Natural killer cell (primary cell): ENCODE results near the gene SLC30A2. TPM values are rescaled to one million over a fixed set of nuclear protein-coding genes. Genes with fewer than 3 reads are reported as not detected.

Source experiments
- ATAC-seq, 3 donors: fragments of 150-1000 bp in 2 of 3; fragments of 200-7000 bp in 1 of 3; cut with Tn5 transposase; 1 replicate in 1 of 3; 2 replicates in 2 of 3; pipeline ENCODE4 v1.10.0; 2021; ENCODE audit warnings: mild to moderate bottlenecking in 2 of 3, moderate library complexity in 2 of 3
- DNase-seq, 2 donors: peaks; one replicate each; pipeline versions ENCODE4 v3.0.0 to v3.0.0-alpha.2; 2013 to 2021; ENCODE audit warnings: mixed read lengths in 1 of 2
- H3K27ac ChIP-seq: one replicate; pipeline ENCODE4 v1.5.1; 2013; ENCODE audit warnings: mild to moderate bottlenecking, low read length
- H3K27me3 ChIP-seq: one replicate; pipeline ENCODE4 v1.6.1; 2013; ENCODE audit warnings: low read length; ENCODE audit not compliant: control insufficient read depth, insufficient read depth
- H3K36me3 ChIP-seq: one replicate; pipeline ENCODE4 v1.6.1; 2013; ENCODE audit warnings: low read length; ENCODE audit not compliant: control insufficient read depth, insufficient read depth
- H3K4me1 ChIP-seq: one replicate; pipeline ENCODE4 v1.6.1; 2013; ENCODE audit warnings: low read length; ENCODE audit not compliant: control insufficient read depth, insufficient read depth
- H3K4me3 ChIP-seq: one replicate; pipeline ENCODE4 v1.5.1; 2013; ENCODE audit warnings: low read length
- H3K9me3 ChIP-seq: one replicate; pipeline ENCODE4 v1.6.1; 2013; ENCODE audit warnings: low read length; ENCODE audit not compliant: control insufficient read depth, insufficient read depth
- H3K27ac Mint-ChIP-seq, 2 donors: one replicate each; pipeline ENCODE4 v1.8.0; 2022; ENCODE audit warnings: mild to moderate bottlenecking in 2 of 2, mixed read lengths in 2 of 2, moderate library complexity in 1 of 2
- H3K27me3 Mint-ChIP-seq, 2 donors: one replicate each; pipeline ENCODE4 v1.8.0; 2022; ENCODE audit warnings: low read depth in 2 of 2, mixed read lengths in 2 of 2
- H3K36me3 Mint-ChIP-seq: one replicate; pipeline ENCODE4 v1.8.0; 2022; ENCODE audit warnings: mixed read lengths
- H3K4me1 Mint-ChIP-seq, 2 donors: one replicate each; pipeline ENCODE4 v1.8.0; 2022; ENCODE audit warnings: mixed read lengths in 2 of 2
- H3K4me3 Mint-ChIP-seq: one replicate; pipeline ENCODE4 v1.8.0; 2022; ENCODE audit warnings: mild to moderate bottlenecking, moderate library complexity, mixed read lengths
- H3K9me3 Mint-ChIP-seq, 2 donors: one replicate each; pipeline ENCODE4 v1.8.0; 2022; ENCODE audit warnings: mixed read lengths in 2 of 2
- CTCF ChIP-seq: fragments of 200-600 bp; IDR thresholded peaks from one replicate; pipeline ENCODE4 v1.8.0; 2022; ENCODE audit warnings: antibody characterized with exemption
- WGBS: methylation state at CpG from one replicate; pipeline ENCODE4 v1.1.7; 2013; ENCODE audit warnings: missing lambda C conversion rate; ENCODE audit not compliant: insufficient coverage; 5-methylcytosine and 5-hydroxymethylcytosine counted together
- intact Hi-C: fragments of 100-400 bp; cut with micrococcal nuclease; formaldehyde crosslinking; loops from one replicate; pipeline ENCODE4 v1.14.2; 2022
- total RNA-seq, 4 donors: library from RNA; stranded (reverse); fragments of 120-200 nt in 1 of 4; gene quantifications; one replicate each; pipeline versions ENCODE4 v1.2.3 to v1.2.4, GENCODE V29; 2013 to 2022

SLC30A2 gene
- total RNA-seq, 3 donors from 2014 or later (not counting 1 experiment from before 2014, with no cell fraction given), result not detected

- Mint-ChIP-seq H3K36me3 (no peaks in the 10 kb centered on the region), H3K4me3 (no peak overlapping the region), H3K9me3 (no peaks in the 10 kb centered on the region), H3K27ac (no peak overlapping the region), H3K27me3 (peaks cover 0 to 14% of the 10 kb centered on the region in 2 donors), H3K4me1 (peaks cover 9 to 20% of the 10 kb centered on the region in 2 donors)
- no peak for DNase-seq
- peaks cover 8% of the 10 kb centered on the region for H3K27me3 ChIP-seq
- H3K36me3 ChIP-seq, result no peaks in the 10 kb centered on the region
- no peak for ATAC-seq
- WGBS, result 75% methylated on average over 10 of the region's 12 CpGs
- no peak overlapping the region for H3K27ac ChIP-seq
- TF ChIP-seq CTCF, result no peak
- no peak overlapping the region for H3K4me3 ChIP-seq
- H3K4me1 ChIP-seq, result peaks cover 19% of the 10 kb centered on the region
- intact Hi-C loops, result no loop called here
- no peaks in the 10 kb centered on the region for H3K9me3 ChIP-seq
Measured at GRCh38 chr1:26032656-26033357, 13.1 kb downstream of the SLC30A2 start.

- H3K4me1 Mint-ChIP-seq, result peaks cover 9 to 20% of the 10 kb centered on the region in 2 donors
- H3K27ac ChIP-seq, result no peak overlapping the region
- no peaks in the 10 kb centered on the region for H3K9me3 Mint-ChIP-seq
- peaks cover 0 to 14% of the 10 kb centered on the region in 2 donors for H3K27me3 Mint-ChIP-seq
- intact Hi-C loops, result no loop called here
- peaks cover 8% of the 10 kb centered on the region for H3K27me3 ChIP-seq
- ATAC-seq, result no peak
- no peak overlapping the region for H3K4me3 ChIP-seq
- no peak overlapping the region for H3K4me3 Mint-ChIP-seq
- no peaks in the 10 kb centered on the region for H3K9me3 ChIP-seq
- no peak overlapping the region for H3K27ac Mint-ChIP-seq
- no peak for TF ChIP-seq CTCF
- no peaks in the 10 kb centered on the region for H3K36me3 Mint-ChIP-seq
- WGBS, result 87% methylated on average over 3 of the region's 3 CpGs
- peaks cover 19% of the 10 kb centered on the region for H3K4me1 ChIP-seq
- no peak for DNase-seq
- H3K36me3 ChIP-seq, result no peaks in the 10 kb centered on the region
Measured at GRCh38 chr1:26031611-26032220, 14.2 kb downstream of the SLC30A2 start.

GRCh38 chr1:26031196-26031595 lies 14.7 kb downstream of the SLC30A2 start:
- Histone ChIP-seq H3K27ac (no peak overlapping the region), H3K4me3 (no peak overlapping the region), H3K27me3 (peaks cover 8% of the 10 kb centered on the region), H3K4me1 (peaks cover 16% of the 10 kb centered on the region), H3K36me3 (no peaks in the 10 kb centered on the region), H3K9me3 (no peaks in the 10 kb centered on the region)
- Mint-ChIP-seq H3K4me1 (peaks cover 8 to 19% of the 10 kb centered on the region in 2 donors), H3K27me3 (peaks cover 0 to 14% of the 10 kb centered on the region in 2 donors), H3K4me3 (no peak overlapping the region), H3K27ac (no peak overlapping the region), H3K36me3 (no peaks in the 10 kb centered on the region), H3K9me3 (no peaks in the 10 kb centered on the region)
- intact Hi-C loops, result no loop called here
- WGBS, result 86% methylated on average over 4 of the region's 4 CpGs
- no peak for DNase-seq
- ATAC-seq, result no peak
- TF ChIP-seq CTCF, result no peak
